Measurements from ENCODE around the gene ATP8A1. TPM values are rescaled to one million over a fixed set of nuclear protein-coding genes. Genes with fewer than 3 reads are reported as not detected.

ATP8A1 gene
- total and polyA plus RNA-seq, 2 donors from 2014 or later = 4.6 to 27.4 TPM

DNA sequence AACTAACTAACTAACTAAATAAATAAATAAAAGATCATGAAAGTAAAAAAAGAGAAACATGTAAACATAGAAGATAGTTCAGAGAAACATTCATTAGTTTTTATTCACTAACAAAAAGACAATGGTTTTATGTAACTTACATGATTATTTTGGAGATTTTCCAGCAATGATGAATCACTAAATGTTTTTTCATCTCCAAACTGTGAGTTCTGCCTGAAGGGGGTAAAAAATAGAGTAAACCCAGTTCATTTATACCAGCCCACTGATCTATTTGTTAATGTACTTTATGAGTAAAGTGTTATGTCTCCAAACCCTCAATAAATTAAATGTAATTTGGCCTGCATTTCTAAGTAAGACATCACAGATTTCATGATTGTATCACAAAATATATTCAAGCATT is 101.1 kb downstream of the ATP8A1 start:
- Histone ChIP-seq H3K4me1 (ENCODE audit: control insufficient read depth in 2 of 3, insufficient read depth in 2 of 3, low read depth in 1 of 3, low read length in 3 of 3) (no peaks in the 10 kb centered on the region), H3K4me3 (ENCODE audit: low read length in 3 of 3) (no peak overlapping the region), H3K36me3 (ENCODE audit: control insufficient read depth in 2 of 3, insufficient read depth in 3 of 3, low read length in 3 of 3) (no peaks in the 10 kb centered on the region), H3K9me3 (ENCODE audit: control insufficient read depth in 2 of 3, insufficient read depth in 1 of 3, low read length in 3 of 3) (no peaks in the 10 kb centered on the region), H3K27me3 (ENCODE audit: control insufficient read depth, insufficient read depth, low read length) (no peaks in the 10 kb centered on the region), H3K9ac (ENCODE audit: low read length in 3 of 3) (no peak overlapping the region), H3K27ac (ENCODE audit: low read depth in 2 of 2, low read length in 2 of 2) (no peak overlapping the region)
- TF ChIP-seq CTCF (IDR thresholded peaks at IDR 0.05; ENCODE audit: borderline replicate concordance, extremely low read depth, insufficient read depth) = no peak
- intact Hi-C loops (cut with DNase I) = no loop called here
- DNase-seq (no peak), FAIRE-seq (no peak)

- TF ChIP-seq CTCF (IDR thresholded peaks at IDR 0.05; ENCODE audit: borderline replicate concordance, extremely low read depth, insufficient read depth) = no peak
- no peaks in the 10 kb centered on the region for H3K4me1 ChIP-seq (ENCODE audit: control insufficient read depth in 2 of 3, insufficient read depth in 2 of 3, low read depth in 1 of 3, low read length in 3 of 3)
- no peaks in the 10 kb centered on the region for H3K9me3 ChIP-seq (ENCODE audit: control insufficient read depth in 2 of 3, insufficient read depth in 1 of 3, low read length in 3 of 3)
- H3K4me3 ChIP-seq (ENCODE audit: low read length in 3 of 3) = no peak overlapping the region
- H3K36me3 ChIP-seq (ENCODE audit: control insufficient read depth in 2 of 3, insufficient read depth in 3 of 3, low read length in 3 of 3) = no peaks in the 10 kb centered on the region
- no peaks in the 10 kb centered on the region for H3K27me3 ChIP-seq (ENCODE audit: control insufficient read depth, insufficient read depth, low read length)
- intact Hi-C loops (cut with DNase I) = no loop called here
- FAIRE-seq (no peak), DNase-seq (no peak)
- H3K9ac ChIP-seq (ENCODE audit: low read length in 3 of 3) = no peak overlapping the region
- no peak overlapping the region for H3K27ac ChIP-seq (ENCODE audit: low read depth in 2 of 2, low read length in 2 of 2)
Measured at GRCh38 chr4:42554072-42554471, 102.8 kb downstream of the ATP8A1 start.

- intact Hi-C loops (cut with DNase I) = no loop called here
- Histone ChIP-seq H3K9me3 (ENCODE audit: control insufficient read depth in 2 of 3, insufficient read depth in 1 of 3, low read length in 3 of 3) (no peaks in the 10 kb centered on the region), H3K9ac (ENCODE audit: low read length in 3 of 3) (no peak overlapping the region), H3K36me3 (ENCODE audit: control insufficient read depth in 2 of 3, insufficient read depth in 3 of 3, low read length in 3 of 3) (no peaks in the 10 kb centered on the region), H3K27me3 (ENCODE audit: control insufficient read depth, insufficient read depth, low read length) (no peaks in the 10 kb centered on the region), H3K4me1 (ENCODE audit: control insufficient read depth in 2 of 3, insufficient read depth in 2 of 3, low read depth in 1 of 3, low read length in 3 of 3) (no peaks in the 10 kb centered on the region), H3K4me3 (ENCODE audit: low read length in 3 of 3) (no peak overlapping the region), H3K27ac (ENCODE audit: low read depth in 2 of 2, low read length in 2 of 2) (no peak overlapping the region)
- DNase-seq (no peak), FAIRE-seq (no peak)
- no peak for TF ChIP-seq CTCF (IDR thresholded peaks at IDR 0.05; ENCODE audit: borderline replicate concordance, extremely low read depth, insufficient read depth)
Measured at GRCh38 chr4:42549896-42550295, 107.0 kb downstream of the ATP8A1 start.

DNA sequence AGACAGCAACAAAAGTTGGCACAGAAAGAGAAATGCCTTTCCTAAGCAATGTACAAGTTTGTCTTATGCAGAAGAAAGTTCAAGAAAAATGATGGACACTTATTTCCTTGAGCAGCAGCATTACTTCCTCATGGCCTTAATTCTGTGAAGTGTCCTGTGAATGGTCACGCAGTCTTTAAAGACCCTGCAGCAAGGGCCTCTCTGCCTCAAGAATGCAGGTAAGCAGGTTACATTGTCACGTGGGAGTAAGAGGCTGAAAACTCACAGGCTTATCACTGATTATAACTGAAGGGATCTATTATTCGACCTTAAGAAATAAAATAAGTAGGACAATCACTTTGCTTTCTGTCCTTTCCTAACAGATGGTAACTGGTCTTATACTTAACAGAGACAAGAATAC is 109.1 kb downstream of the ATP8A1 start:
- H3K36me3 ChIP-seq (ENCODE audit: control insufficient read depth in 2 of 3, insufficient read depth in 3 of 3, low read length in 3 of 3) = no peaks in the 10 kb centered on the region
- intact Hi-C loops (cut with DNase I) = no loop called here
- FAIRE-seq (no peak), DNase-seq (no peak)
- TF ChIP-seq CTCF (IDR thresholded peaks at IDR 0.05; ENCODE audit: borderline replicate concordance, extremely low read depth, insufficient read depth) = no peak
- no peak overlapping the region for H3K9ac ChIP-seq (ENCODE audit: low read length in 3 of 3)
- no peak overlapping the region for H3K27ac ChIP-seq (ENCODE audit: low read depth in 2 of 2, low read length in 2 of 2)
- H3K27me3 ChIP-seq (ENCODE audit: control insufficient read depth, insufficient read depth, low read length) = no peaks in the 10 kb centered on the region
- H3K9me3 ChIP-seq (ENCODE audit: control insufficient read depth in 2 of 3, insufficient read depth in 1 of 3, low read length in 3 of 3) = no peaks in the 10 kb centered on the region
- no peaks in the 10 kb centered on the region for H3K4me1 ChIP-seq (ENCODE audit: control insufficient read depth in 2 of 3, insufficient read depth in 2 of 3, low read depth in 1 of 3, low read length in 3 of 3)
- no peak overlapping the region for H3K4me3 ChIP-seq (ENCODE audit: low read length in 3 of 3)
